ENCODE measurements around the gene FICD. TPM values are rescaled to one million over a fixed set of nuclear protein-coding genes. Genes with fewer than 3 reads are reported as not detected.
"Not testable (repeated sequence)": the region's sequence is repeated elsewhere in the genome, so short reads cannot be mapped to it uniquely, and the experiment has no call there.

FICD gene
- total and polyA plus RNA-seq, 7 experiments from 2014 or later: 1.6 to 9.7 (median 4.0) TPM

- intact Hi-C loops (cut with micrococcal nuclease): no loop called here
- Mint-ChIP-seq H3K4me1 (peaks cover 10 to 38% (median 24%) of the 10 kb centered on the region in 7 donors), H3K9me3 (peaks cover 0 to 2% (median 0%) of the 10 kb centered on the region in 11 donors), H3K27me3 (no peaks in the 10 kb centered on the region), H3K36me3 (peaks cover 20 to 50% (median 24%) of the 10 kb centered on the region in 5 donors), H3K27ac (peak overlapping the region in 1 of 9 donors; percentile 30), H3K4me3 (no peak overlapping the region)
- no peak overlapping the region for H3K27ac ChIP-seq (ENCODE audit: low read depth, low read length)
- no peak for DNase-seq
- H3K4me3 ChIP-seq (ENCODE audit: low read length): no peak overlapping the region
- H3K9me3 ChIP-seq (ENCODE audit: control insufficient read depth in 2 of 3, low read length in 3 of 3): no peaks in the 10 kb centered on the region
- H3K27me3 ChIP-seq (ENCODE audit: control insufficient read depth in 2 of 2, insufficient read depth in 2 of 2, low read length in 2 of 2): no peaks in the 10 kb centered on the region
- ATAC-seq: no peak
- CTCF ChIA-PET: interaction anchor here (1.2 kb wide), 1 partner anchor 9 kb away, joined by 4 read pairs; no protein-coding TSS in a partner anchor
- POLR2A ChIA-PET: interaction anchor here (1.6 kb wide), 1 partner anchor 14 kb away, joined by 5 read pairs; no protein-coding TSS in a partner anchor
- peaks cover 25 to 67% (median 37%) of the 10 kb centered on the region in 3 experiments for H3K36me3 ChIP-seq (ENCODE audit: control insufficient read depth in 2 of 3, insufficient read depth in 3 of 3, low read length in 3 of 3)
- no peaks in the 10 kb centered on the region for H3K4me1 ChIP-seq (ENCODE audit: control insufficient read depth in 2 of 2, insufficient read depth in 2 of 2, low read length in 2 of 2)
Observed at GRCh38 chr12:108543652-108544051, 28.6 kb downstream of the FICD start.

- Mint-ChIP-seq H3K36me3 (peaks cover 20 to 40% (median 25%) of the 10 kb centered on the region in 5 donors), H3K4me1 (peaks cover 20 to 55% (median 46%) of the 10 kb centered on the region in 7 donors), H3K4me3 (no peak overlapping the region), H3K9me3 (peaks cover 0 to 2% (median 0%) of the 10 kb centered on the region in 11 donors), H3K27me3 (no peaks in the 10 kb centered on the region), H3K27ac (no peak overlapping the region)
- ChIA-PET CTCF (no interaction called here), POLR2A (no interaction called here)
- intact Hi-C loops (cut with micrococcal nuclease): no loop called here
- H3K36me3 ChIP-seq (ENCODE audit: control insufficient read depth in 2 of 3, insufficient read depth in 3 of 3, low read length in 3 of 3): peaks cover 25 to 63% (median 35%) of the 10 kb centered on the region in 3 experiments
- no peak for DNase-seq
- H3K9me3 ChIP-seq (ENCODE audit: control insufficient read depth in 2 of 3, low read length in 3 of 3): no peaks in the 10 kb centered on the region
- H3K4me1 ChIP-seq (ENCODE audit: control insufficient read depth in 2 of 2, insufficient read depth in 2 of 2, low read length in 2 of 2): peaks cover 0 to 6% of the 10 kb centered on the region in 2 donors
- no peak overlapping the region for H3K4me3 ChIP-seq (ENCODE audit: low read length)
- ATAC-seq: peak; percentile 16
- H3K27me3 ChIP-seq (ENCODE audit: control insufficient read depth in 2 of 2, insufficient read depth in 2 of 2, low read length in 2 of 2): no peaks in the 10 kb centered on the region
- no peak overlapping the region for H3K27ac ChIP-seq (ENCODE audit: low read depth, low read length)
Observed at GRCh38 chr12:108547686-108548085, 32.6 kb downstream of the FICD start.

DNA sequence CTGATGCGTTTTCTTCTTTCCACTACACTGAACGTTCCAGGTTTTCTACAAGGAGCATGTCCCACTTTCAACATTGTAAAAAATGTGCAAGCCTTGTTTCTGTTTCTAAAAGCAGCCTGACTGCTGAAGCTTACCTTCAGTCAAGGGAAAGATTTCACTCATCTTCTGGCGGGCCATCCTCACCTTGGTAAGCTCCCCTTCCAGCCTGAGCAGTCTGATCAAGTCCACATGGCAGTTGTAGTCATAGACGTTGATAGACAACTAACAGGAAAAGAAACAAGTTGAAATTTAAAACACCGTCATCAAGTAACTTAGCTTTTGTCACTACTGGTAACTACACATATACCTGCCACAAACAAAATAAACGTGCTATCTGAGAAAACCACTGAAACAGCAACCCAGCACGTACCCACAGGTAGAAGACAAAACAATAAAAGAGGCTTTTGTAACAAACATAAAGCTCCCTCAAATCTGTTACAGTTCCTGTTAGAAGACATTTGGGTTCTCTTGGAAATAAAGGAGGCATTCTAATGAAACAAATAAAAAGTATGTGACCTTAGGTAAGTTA, 34.0 kb downstream of the FICD start:
- H3K9me3 ChIP-seq (ENCODE audit: control insufficient read depth in 2 of 3, low read length in 3 of 3): no peaks in the 10 kb centered on the region
- Mint-ChIP-seq H3K36me3 (peaks cover 12 to 29% (median 21%) of the 10 kb centered on the region in 5 donors), H3K4me3 (no peak overlapping the region), H3K9me3 (peaks cover 0 to 2% (median 0%) of the 10 kb centered on the region in 11 donors), H3K27ac (peak overlapping the region in 2 of 9 donors; percentile 21 to 64), H3K27me3 (no peaks in the 10 kb centered on the region), H3K4me1 (peaks cover 31 to 64% (median 54%) of the 10 kb centered on the region in 7 donors)
- peaks cover 0 to 14% of the 10 kb centered on the region in 2 donors for H3K4me1 ChIP-seq (ENCODE audit: control insufficient read depth in 2 of 2, insufficient read depth in 2 of 2, low read length in 2 of 2)
- CTCF ChIA-PET: interaction anchor here (0.6 to 0.7 kb wide), 2 partner anchors 298 to 1552 kb away, joined by 3 read pairs; no protein-coding TSS in a partner anchor
- POLR2A ChIA-PET: no interaction called here
- peaks cover 19 to 51% (median 22%) of the 10 kb centered on the region in 3 experiments for H3K36me3 ChIP-seq (ENCODE audit: control insufficient read depth in 2 of 3, insufficient read depth in 3 of 3, low read length in 3 of 3)
- ATAC-seq (no peak), DNase-seq (no peak)
- intact Hi-C loops (cut with micrococcal nuclease): no loop called here
- H3K4me3 ChIP-seq (ENCODE audit: low read length): no peak overlapping the region
- H3K27ac ChIP-seq (ENCODE audit: low read depth, low read length): no peak overlapping the region
- H3K27me3 ChIP-seq (ENCODE audit: control insufficient read depth in 2 of 2, insufficient read depth in 2 of 2, low read length in 2 of 2): no peaks in the 10 kb centered on the region

DNA sequence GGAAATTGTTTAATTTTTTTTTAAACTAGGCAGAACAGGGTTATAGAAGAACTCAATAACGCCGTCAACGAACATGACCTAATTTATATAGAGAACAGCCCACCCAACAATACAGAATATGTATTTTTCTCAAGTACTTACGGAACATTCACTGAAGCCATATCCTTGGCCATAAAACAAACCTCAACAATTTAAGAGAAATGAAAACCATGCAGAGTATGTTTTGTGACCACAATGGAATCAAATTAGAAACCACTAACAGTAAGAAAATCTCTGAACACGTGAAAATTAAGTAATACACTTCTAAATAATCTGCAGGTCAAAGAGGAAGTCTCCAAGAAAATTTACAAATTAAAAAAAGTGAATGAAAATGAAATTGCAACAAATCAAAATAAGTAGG, 36.5 kb downstream of the FICD start:
- POLR2A ChIA-PET: interaction anchor here (0.6 to 1.3 kb wide), 2 partner anchors 9 to 16 kb away, joined by 3 to 7 read pairs; partner anchors contain the start of gene SART3
- Mint-ChIP-seq H3K27me3 (no peaks in the 10 kb centered on the region), H3K4me3 (peak overlapping the region in 8 of 10 donors; percentile 34 to 98 (median 49)), H3K4me1 (peaks cover 41 to 78% (median 71%) of the 10 kb centered on the region in 7 donors), H3K9me3 (no peaks in the 10 kb centered on the region), H3K27ac (peak overlapping the region in 6 of 9 donors; percentile 0 to 71 (median 24)), H3K36me3 (peaks cover 5 to 24% (median 16%) of the 10 kb centered on the region in 5 donors)
- ATAC-seq: no peak
- no peaks in the 10 kb centered on the region for H3K27me3 ChIP-seq (ENCODE audit: control insufficient read depth in 2 of 2, insufficient read depth in 2 of 2, low read length in 2 of 2)
- no peak overlapping the region for H3K27ac ChIP-seq (ENCODE audit: low read depth, low read length)
- peaks cover 13 to 29% of the 10 kb centered on the region in 2 donors for H3K4me1 ChIP-seq (ENCODE audit: control insufficient read depth in 2 of 2, insufficient read depth in 2 of 2, low read length in 2 of 2)
- CTCF ChIA-PET: no interaction called here
- H3K36me3 ChIP-seq (ENCODE audit: control insufficient read depth in 2 of 3, insufficient read depth in 3 of 3, low read length in 3 of 3): peaks cover 8 to 28% (median 18%) of the 10 kb centered on the region in 3 experiments
- intact Hi-C loops (cut with micrococcal nuclease): no loop called here
- H3K4me3 ChIP-seq (ENCODE audit: low read length): no peak overlapping the region
- no peaks in the 10 kb centered on the region for H3K9me3 ChIP-seq (ENCODE audit: control insufficient read depth in 2 of 3, low read length in 3 of 3)
- DNase-seq: no peak

DNA sequence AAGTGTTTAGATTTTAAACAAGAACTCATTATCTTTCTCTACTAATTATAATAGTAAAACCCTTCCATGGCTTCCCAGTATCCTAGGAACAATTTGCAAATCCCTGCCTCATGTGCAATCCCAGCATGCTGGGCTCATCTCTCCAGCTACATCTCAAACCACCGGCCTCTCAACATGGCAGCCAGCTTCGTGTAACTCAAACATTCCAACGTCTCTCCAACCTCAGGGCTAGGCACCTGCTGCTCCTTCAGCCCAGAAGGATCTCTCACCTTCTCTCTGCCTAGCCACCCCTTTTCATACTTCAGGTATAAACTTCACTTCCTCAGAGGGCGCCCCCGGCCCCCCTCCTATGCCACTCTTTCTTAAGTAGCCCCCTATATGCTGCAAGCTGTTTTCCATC, 38.7 kb downstream of the FICD start:
- Histone ChIP-seq H3K36me3 (ENCODE audit: control insufficient read depth in 2 of 3, insufficient read depth in 3 of 3, low read length in 3 of 3) (peaks cover 0 to 21% (median 2%) of the 10 kb centered on the region in 3 experiments), H3K4me3 (ENCODE audit: low read length) (no peak overlapping the region), H3K27me3 (ENCODE audit: control insufficient read depth in 2 of 2, insufficient read depth in 2 of 2, low read length in 2 of 2) (no peaks in the 10 kb centered on the region), H3K4me1 (ENCODE audit: control insufficient read depth in 2 of 2, insufficient read depth in 2 of 2, low read length in 2 of 2) (peaks cover 16 to 46% of the 10 kb centered on the region in 2 donors), H3K27ac (ENCODE audit: low read depth, low read length) (no peak overlapping the region), H3K9me3 (ENCODE audit: control insufficient read depth in 2 of 3, low read length in 3 of 3) (no peaks in the 10 kb centered on the region)
- ChIA-PET CTCF (no interaction called here), POLR2A (interaction anchor here (0.8 kb wide), 1 partner anchor 9 kb away, joined by 3 read pairs; the partner anchor contains the start of gene ISCU)
- no peak for DNase-seq
- Mint-ChIP-seq H3K36me3 (peaks cover 0 to 17% (median 9%) of the 10 kb centered on the region in 5 donors), H3K27ac (peak overlapping the region in 2 of 9 donors; percentile 41 to 65), H3K4me1 (peaks cover 58 to 94% (median 85%) of the 10 kb centered on the region in 7 donors), H3K4me3 (peak overlapping the region in 8 of 10 donors; percentile 2 to 98 (median 51)), H3K9me3 (no peaks in the 10 kb centered on the region), H3K27me3 (no peaks in the 10 kb centered on the region)
- ATAC-seq: no peak
- intact Hi-C loops (cut with micrococcal nuclease): loop anchor here in 1 of 2 donors (2.0 kb wide), 1 partner anchor 15 kb away; no protein-coding TSS in a partner anchor

GRCh38 chr12:108555383-108555782, 40.3 kb downstream of the FICD start:
- H3K27me3 ChIP-seq (ENCODE audit: control insufficient read depth in 2 of 2, insufficient read depth in 2 of 2, low read length in 2 of 2); H3K27ac ChIP-seq (ENCODE audit: low read depth, low read length); CTCF ChIA-PET; DNase-seq; H3K9me3 ChIP-seq (ENCODE audit: control insufficient read depth in 2 of 3, low read length in 3 of 3); H3K4me3 ChIP-seq (ENCODE audit: low read length); ATAC-seq; H3K27me3 Mint-ChIP-seq; intact Hi-C loops (cut with micrococcal nuclease); H3K9me3 Mint-ChIP-seq: not testable (repeated sequence)
- POLR2A ChIA-PET: interaction anchor here (0.7 kb wide), 2 partner anchors 30 to 256 kb away, joined by 3 read pairs; no protein-coding TSS in a partner anchor
- H3K27ac Mint-ChIP-seq: peak overlapping the region in 1 of 9 donors; percentile 43
- Histone ChIP-seq H3K36me3 (ENCODE audit: control insufficient read depth in 2 of 3, insufficient read depth in 3 of 3, low read length in 3 of 3) (peaks cover 0 to 16% (median 0%) of the 10 kb centered on the region in 3 experiments), H3K4me1 (ENCODE audit: control insufficient read depth in 2 of 2, insufficient read depth in 2 of 2, low read length in 2 of 2) (peaks cover 31 to 57% of the 10 kb centered on the region in 2 donors)
- H3K4me3 Mint-ChIP-seq: peak overlapping the region in 8 of 10 donors; percentile 2 to 98 (median 38)
- peaks cover 0 to 15% (median 4%) of the 10 kb centered on the region in 5 donors for H3K36me3 Mint-ChIP-seq
- peaks cover 71 to 98% (median 88%) of the 10 kb centered on the region in 7 donors for H3K4me1 Mint-ChIP-seq

All from naive thymus-derived CD4-positive, alpha-beta T cell (primary cell).